Right lung (tissue), 5 donors: Measurements from ENCODE around the gene ABHD4. TPM values are rescaled to one million over a fixed set of nuclear protein-coding genes. Genes with fewer than 3 reads are reported as not detected.
"Not testable (repeated sequence)": the region's sequence is repeated elsewhere in the genome, so short reads cannot be mapped to it uniquely, and the experiment has no call there.

ENCODE experiments used
- DNase-seq, 2 donors: peaks; one replicate each; pipeline ENCODE4 v3.0.0-alpha.2; 2013
- polyA plus RNA-seq, 5 donors: library from polyadenylated mRNA; unstranded; fragments of 120-200 nt; gene quantifications; one replicate each; pipeline versions ENCODE4 v1.2.1 to v1.2.3, GENCODE V29; 2013; ENCODE audit warnings: inconsistent platforms in 1 of 5, low replicate concordance in 1 of 5; ENCODE audit not compliant: insufficient read length in 5 of 5, insufficient read depth in 1 of 5

The ABHD4 gene
- polyA plus RNA-seq, 5 donors = 33.1 to 46.7 (median 37.9) TPM

- not testable (repeated sequence) for DNase-seq
These were observed 10.2 kb upstream of the ABHD4 start for GRCh38 chr14:22587677-22588422.

DNA sequence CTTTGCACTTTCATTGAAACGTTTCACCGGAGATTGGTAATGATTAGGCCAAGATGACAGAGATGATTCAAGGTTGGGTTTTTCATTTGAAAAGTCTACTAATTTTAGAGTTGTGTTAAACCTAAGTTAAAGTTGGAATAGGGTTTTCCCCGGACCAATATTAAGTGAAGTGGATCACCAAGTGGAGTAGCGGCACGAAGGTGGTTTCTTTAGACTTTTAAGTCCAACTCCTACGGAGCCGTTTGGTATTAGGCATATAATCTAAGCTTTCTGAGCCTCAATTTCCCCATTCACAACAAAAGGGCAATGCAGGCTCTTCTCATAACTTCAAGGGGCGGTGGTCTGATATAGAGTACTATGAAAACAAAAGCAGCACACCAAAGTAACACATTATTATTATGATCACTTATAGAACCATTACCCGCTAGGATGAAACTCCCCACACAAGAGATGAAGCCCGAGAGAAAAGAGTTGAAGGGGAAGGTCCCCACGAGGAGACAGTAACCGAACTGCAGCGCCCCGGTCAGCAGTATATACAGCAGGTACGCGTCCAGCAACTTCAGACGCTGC, 9.5 kb upstream of the ABHD4 start:
- DNase-seq = no peak

DNA sequence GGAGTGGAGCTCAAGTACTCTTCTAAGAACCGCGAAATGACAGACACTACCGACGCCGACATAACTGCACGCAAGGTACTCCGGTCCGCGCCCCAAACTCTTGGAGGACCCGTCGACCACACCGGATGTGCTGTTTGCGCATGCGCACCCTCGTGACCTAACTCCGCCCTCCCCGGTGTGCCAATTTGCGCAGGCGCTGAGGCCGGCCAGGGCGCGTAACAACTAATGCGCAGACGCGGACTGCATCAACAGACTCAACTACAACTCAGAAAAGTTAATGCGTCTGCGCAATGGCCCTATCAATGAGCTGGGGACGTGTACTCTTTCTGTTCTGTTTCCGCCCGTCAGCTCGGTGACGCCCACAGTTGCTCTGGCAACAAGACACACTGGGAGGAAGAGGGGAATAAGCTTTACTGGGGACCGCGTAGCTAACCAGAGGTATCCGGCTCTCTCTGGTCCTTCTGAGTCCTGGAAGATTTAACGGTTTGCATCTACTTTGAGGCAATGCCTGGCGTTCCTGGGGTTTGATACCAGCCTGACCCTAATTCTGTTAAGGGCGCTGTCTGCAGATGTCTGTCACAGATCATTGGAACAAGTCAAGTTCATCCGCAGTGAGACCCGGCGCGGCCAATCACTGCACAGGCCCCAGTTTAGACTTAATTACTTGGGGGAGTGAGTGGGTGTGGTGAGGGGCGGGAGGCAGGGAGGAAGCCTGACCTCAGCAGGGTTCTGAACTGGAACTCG, 8.8 kb upstream of the ABHD4 start, which contains the start of gene DAD1:
Gene DAD1, minus strand, starts transcription at position 129 of the 744 bp plus-strand sequence. Its CDS starts 67 bp downstream, at position 62.
- DNase-seq = peak; percentile 99 to 100

DNA sequence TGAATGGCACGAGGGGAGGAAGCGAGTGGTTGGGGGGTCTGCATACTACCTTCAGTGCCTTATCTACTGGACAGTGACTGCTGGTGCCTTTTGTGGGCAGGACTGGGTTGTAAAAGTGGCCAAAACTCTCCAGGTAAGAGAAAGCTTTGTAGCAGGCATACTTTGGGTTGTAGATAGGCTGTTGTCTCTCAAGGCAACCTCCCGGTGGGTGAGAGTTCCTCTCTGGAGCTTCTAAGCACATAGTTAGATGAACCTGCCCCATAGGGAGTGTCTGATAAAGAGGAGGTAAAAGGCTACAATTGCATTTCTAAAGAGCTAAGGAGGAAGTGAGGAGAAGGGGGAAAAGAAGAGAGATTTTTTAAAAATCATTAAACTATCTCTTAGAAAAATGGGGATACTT, 4.9 kb upstream of the ABHD4 start:
- DNase-seq = no peak

- DNase-seq = no peak
These were observed 4.5 kb upstream of the ABHD4 start for GRCh38 chr14:22593601-22594000.

- DNase-seq = no peak
These were observed 3.9 kb upstream of the ABHD4 start for GRCh38 chr14:22594156-22594716.

GRCh38 chr14:22596354-22596879, 1.7 kb upstream of the ABHD4 start:
- DNase-seq = no peak

DNA sequence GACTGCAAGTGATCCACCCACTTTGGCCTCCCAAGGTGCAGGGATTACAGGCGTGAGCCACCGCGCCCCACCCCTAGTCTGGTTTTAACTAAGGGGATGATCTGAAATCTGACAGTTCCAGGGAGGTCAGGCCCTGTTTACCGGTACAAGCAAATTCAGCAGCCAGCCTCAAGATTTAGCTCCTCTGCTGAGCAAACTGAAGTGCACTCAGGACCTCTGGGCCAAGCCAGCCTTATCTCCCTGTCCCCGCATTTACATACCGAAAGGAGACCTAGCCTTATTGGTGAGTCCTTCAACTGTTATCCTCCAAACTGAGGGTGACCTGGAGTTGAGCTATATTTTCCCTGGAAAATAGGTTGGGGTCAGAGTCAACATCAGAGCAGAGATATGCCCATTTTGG, 835 bp upstream of the ABHD4 start:
- DNase-seq = no peak

GRCh38 chr14:22597771-22598098, 365 bp upstream of the ABHD4 start:
- DNase-seq = no peak

GRCh38 chr14:22598896-22599244, 770 bp downstream of the ABHD4 start:
- peak in 1 of 2 donors; percentile 40 for DNase-seq

- no peak for DNase-seq
These were observed 1.2 kb downstream of the ABHD4 start for GRCh38 chr14:22599349-22599748.

DNA sequence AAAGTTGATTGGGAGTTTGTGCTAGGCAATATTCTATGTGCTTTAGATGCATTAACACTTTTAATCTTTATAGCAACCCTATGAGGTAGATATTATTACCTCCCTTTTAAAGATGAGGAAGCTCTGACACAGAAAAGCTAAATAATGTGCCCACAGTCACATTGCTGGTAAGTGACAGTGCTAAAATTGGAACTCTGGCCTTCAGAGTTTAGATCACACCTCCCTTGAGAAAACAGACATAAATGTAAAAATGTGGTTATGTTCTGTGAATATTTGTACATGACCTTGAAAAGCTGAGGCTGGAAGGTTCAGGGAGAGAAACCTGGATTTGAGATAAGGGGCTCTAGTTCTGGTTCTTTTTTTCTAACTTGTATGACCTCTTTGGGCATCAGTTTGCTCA, 1.9 kb downstream of the ABHD4 start:
- no peak for DNase-seq

GRCh38 chr14:22601456-22601855, 3.4 kb downstream of the ABHD4 start:
- DNase-seq = no peak

GRCh38 chr14:22601996-22602395, 3.9 kb downstream of the ABHD4 start:
- no peak for DNase-seq

DNA sequence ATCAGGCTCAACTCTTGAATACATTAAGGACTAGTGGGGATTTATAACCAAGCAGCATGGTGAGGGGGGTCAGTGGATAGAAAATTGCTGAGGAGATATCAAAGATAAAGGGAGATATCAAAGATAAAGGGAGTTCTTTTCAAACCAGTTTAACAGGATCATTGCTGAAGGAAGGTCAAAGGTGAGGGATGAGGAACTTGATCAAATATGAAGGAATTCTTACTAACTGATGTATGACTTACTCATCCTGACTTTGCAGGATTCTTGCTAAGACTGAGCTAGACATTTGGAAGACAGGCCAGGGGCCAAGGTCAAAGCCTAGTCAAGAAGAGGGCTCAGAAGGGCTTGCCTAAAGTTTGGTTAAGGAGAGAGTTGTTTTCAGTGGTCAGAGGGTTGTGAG, 4.8 kb downstream of the ABHD4 start:
- DNase-seq = no peak

GRCh38 chr14:22606380-22606779, 8.3 kb downstream of the ABHD4 start:
- no peak for DNase-seq

- no peak for DNase-seq
These were observed 9.2 kb downstream of the ABHD4 start for GRCh38 chr14:22607291-22607690.

DNA sequence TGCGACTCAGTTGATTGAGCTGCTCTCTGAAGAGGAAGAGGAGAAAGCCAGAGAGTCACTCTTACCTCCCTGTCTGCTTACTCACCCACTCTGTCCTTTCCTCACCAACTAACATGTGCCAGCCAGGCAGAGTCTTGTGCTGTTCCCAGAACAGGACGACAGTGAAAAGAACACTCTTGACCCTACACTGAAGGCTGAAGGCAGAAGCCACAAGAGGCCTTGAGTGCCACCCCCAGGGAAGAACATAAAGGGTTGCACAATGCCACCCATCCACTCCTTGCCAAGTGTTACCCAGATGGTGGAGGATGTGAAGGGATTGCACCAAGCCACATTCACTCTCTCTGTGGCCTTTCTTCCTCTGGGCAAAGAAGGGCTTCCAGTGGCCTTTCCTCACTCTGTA, 12.8 kb downstream of the ABHD4 start:
- DNase-seq = no peak

- no peak for DNase-seq
These were observed 15.1 kb downstream of the ABHD4 start for GRCh38 chr14:22613106-22613695.

- DNase-seq = no peak
These were observed 15.7 kb downstream of the ABHD4 start for GRCh38 chr14:22613736-22614239.

- DNase-seq = peak in 1 of 2 donors; percentile 23
These were observed 16.2 kb downstream of the ABHD4 start for GRCh38 chr14:22614240-22614799.

- DNase-seq = not testable (repeated sequence)
These were observed 17.7 kb downstream of the ABHD4 start for GRCh38 chr14:22615765-22616164.
